MM.1S (cell line): ENCODE measurements around the gene GBP3.
"Not testable (repeated sequence)": the region's sequence is repeated elsewhere in the genome, so short reads cannot be mapped to it uniquely, and the experiment has no call there.

ENCODE experiments used
- DNase-seq: peaks from one replicate; pipeline ENCODE4 v3.0.0-alpha.2; 2015
- H2AFZ ChIP-seq: fragments of 300-600 bp; sonication (generic); 2 replicates; pipeline ENCODE4 v1.6.0; 2016; ENCODE audit warnings: antibody characterized with exemption, low read length
- H3F3A ChIP-seq: fragments of 300-600 bp; sonication (generic); 2 replicates; pipeline ENCODE4 v1.6.1; 2016; ENCODE audit warnings: mild to moderate bottlenecking, antibody characterized with exemption, low read length, moderate library complexity, mixed read lengths; ENCODE audit not compliant: insufficient read depth
- H3K27ac ChIP-seq: fragments of 300-600 bp; sonication (generic); 2 replicates; pipeline ENCODE4 v1.5.1; 2016; ENCODE audit warnings: mild to moderate bottlenecking, low read length
- H3K27me3 ChIP-seq: fragments of 300-600 bp; sonication (generic); replicated peaks from 2 replicates; pipeline ENCODE4 v1.6.0; 2016; ENCODE audit warnings: low read length; ENCODE audit not compliant: insufficient read depth
- H3K36me3 ChIP-seq: fragments of 300-600 bp; sonication (generic); replicated peaks from 2 replicates; pipeline ENCODE4 v1.6.1; 2016; ENCODE audit warnings: mild to moderate bottlenecking, low read length, mixed read lengths; ENCODE audit not compliant: insufficient read depth
- H3K4me1 ChIP-seq: fragments of 300-600 bp; sonication (generic); 2 replicates; pipeline ENCODE4 v1.6.1; 2016; ENCODE audit warnings: low read length, mixed read lengths
- H3K4me2 ChIP-seq: fragments of 300-600 bp; sonication (generic); 2 replicates; pipeline ENCODE4 v1.6.0; 2016; ENCODE audit warnings: low read depth, low read length
- H3K4me3 ChIP-seq: fragments of 300-600 bp; sonication (generic); 2 replicates; pipeline ENCODE4 v1.5.1; 2016; ENCODE audit warnings: low read length, mixed read lengths
- H3K79me2 ChIP-seq: fragments of 300-600 bp; sonication (generic); 2 replicates; pipeline ENCODE4 v1.6.1; 2016; ENCODE audit warnings: mixed run types, low read length, mixed read lengths
- H3K9ac ChIP-seq: fragments of 300-600 bp; sonication (generic); 2 replicates; pipeline ENCODE4 v1.6.1; 2016; ENCODE audit warnings: low read length, mixed read lengths
- H3K9me2 ChIP-seq: fragments of 300-600 bp; sonication (generic); replicated peaks from 2 replicates; pipeline ENCODE4 v1.6.1; 2016; ENCODE audit warnings: mild to moderate bottlenecking, low read length, mixed read lengths; ENCODE audit not compliant: insufficient read depth
- H3K9me3 ChIP-seq: fragments of 300-600 bp; sonication (generic); replicated peaks from 2 replicates; pipeline ENCODE4 v1.6.1; 2016; ENCODE audit warnings: mild to moderate bottlenecking, low read length, mixed read lengths; ENCODE audit not compliant: insufficient read depth
- H4K20me1 ChIP-seq: fragments of 300-600 bp; sonication (generic); 2 replicates; pipeline ENCODE4 v1.6.1; 2016; ENCODE audit warnings: mild to moderate bottlenecking, low read length, moderate library complexity, mixed read lengths; ENCODE audit not compliant: insufficient read depth
- EZH2 ChIP-seq: fragments of 300-600 bp; sonication (generic); optimal IDR thresholded peaks from 2 replicates; pipeline ENCODE3; 2017; ENCODE audit warnings: low read depth, mild to moderate bottlenecking, antibody characterized with exemption, low read length, mixed read lengths
- EZH2phosphoT487 ChIP-seq: fragments of 300-600 bp; sonication (generic); IDR thresholded peaks from 2 replicates; pipeline ENCODE4 v1.6.1; 2018; ENCODE audit warnings: antibody characterized with exemption, low read length
- TF ChIP-seq, protein P1 (sequence below): fragments of 300-600 bp; sonication (generic); IDR thresholded peaks from 2 replicates; pipeline ENCODE4 v1.5.1; 2016; ENCODE audit warnings: antibody characterized with exemption, low read length, mixed read lengths

The GBP3 gene

GRCh38 chr1:89047734-89048133 is 25.1 kb upstream of the GBP3 start:
- H3K9me2 ChIP-seq = no peaks in the 10 kb centered on the region
- H3K4me3 ChIP-seq = no peak overlapping the region
- H2AFZ ChIP-seq = no peak overlapping the region
- no peak for DNase-seq
- TF ChIP-seq, protein P1, sequence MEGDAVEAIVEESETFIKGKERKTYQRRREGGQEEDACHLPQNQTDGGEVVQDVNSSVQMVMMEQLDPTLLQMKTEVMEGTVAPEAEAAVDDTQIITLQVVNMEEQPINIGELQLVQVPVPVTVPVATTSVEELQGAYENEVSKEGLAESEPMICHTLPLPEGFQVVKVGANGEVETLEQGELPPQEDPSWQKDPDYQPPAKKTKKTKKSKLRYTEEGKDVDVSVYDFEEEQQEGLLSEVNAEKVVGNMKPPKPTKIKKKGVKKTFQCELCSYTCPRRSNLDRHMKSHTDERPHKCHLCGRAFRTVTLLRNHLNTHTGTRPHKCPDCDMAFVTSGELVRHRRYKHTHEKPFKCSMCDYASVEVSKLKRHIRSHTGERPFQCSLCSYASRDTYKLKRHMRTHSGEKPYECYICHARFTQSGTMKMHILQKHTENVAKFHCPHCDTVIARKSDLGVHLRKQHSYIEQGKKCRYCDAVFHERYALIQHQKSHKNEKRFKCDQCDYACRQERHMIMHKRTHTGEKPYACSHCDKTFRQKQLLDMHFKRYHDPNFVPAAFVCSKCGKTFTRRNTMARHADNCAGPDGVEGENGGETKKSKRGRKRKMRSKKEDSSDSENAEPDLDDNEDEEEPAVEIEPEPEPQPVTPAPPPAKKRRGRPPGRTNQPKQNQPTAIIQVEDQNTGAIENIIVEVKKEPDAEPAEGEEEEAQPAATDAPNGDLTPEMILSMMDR = no peak
- H3K9me3 ChIP-seq = no peaks in the 10 kb centered on the region
- no peaks in the 10 kb centered on the region for H3F3A ChIP-seq
- no peak overlapping the region for H3K4me2 ChIP-seq
- no peaks in the 10 kb centered on the region for H3K79me2 ChIP-seq
- no peaks in the 10 kb centered on the region for H3K4me1 ChIP-seq
- H3K27me3 ChIP-seq = no peaks in the 10 kb centered on the region
- no peak overlapping the region for H3K9ac ChIP-seq
- no peak overlapping the region for H3K27ac ChIP-seq
- H4K20me1 ChIP-seq = no peaks in the 10 kb centered on the region
- no peaks in the 10 kb centered on the region for H3K36me3 ChIP-seq

DNA sequence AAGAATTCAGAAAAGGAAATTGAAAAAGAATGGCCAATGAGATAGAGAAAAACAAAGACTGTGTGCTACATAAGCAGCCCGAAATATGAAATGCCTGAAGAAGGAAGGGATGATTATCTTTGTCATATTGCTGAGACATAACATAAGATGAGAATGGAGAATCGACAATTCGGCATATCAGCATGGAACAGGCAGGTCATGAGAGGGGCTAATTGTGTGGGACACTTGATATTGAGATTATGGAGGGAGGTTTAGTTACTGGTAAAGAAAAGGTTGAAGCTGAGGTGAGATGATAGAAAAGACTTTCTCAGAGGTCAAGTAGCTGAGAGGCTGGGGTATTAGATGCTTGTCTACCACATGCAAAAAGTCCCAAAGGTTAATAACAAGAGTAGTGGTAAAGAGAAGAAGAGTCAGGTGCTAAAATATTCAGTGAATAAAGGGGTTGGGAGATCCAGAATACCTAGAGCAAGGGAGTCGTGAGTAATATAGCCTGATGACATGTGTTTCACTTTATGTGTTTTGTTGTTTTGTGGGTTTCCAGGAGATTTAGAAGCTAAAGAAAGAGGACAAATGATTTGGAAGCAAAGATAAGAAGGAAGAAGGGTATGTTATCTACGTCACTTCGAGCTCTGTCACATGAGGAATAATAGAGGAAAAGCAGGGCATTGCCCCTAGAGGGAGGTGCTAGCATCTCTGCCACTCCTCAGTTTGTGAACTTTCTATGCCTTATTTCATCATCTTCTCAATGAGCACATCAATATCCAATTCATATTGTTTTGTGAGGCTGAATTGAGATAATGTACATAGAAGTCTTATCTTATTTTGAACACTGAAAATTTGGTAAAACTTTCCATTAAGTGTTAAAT is 23.9 kb upstream of the GBP3 start:
- DNase-seq = not testable (repeated sequence)

GRCh38 chr1:89044970-89045721 is 22.5 kb upstream of the GBP3 start:
- H3K9ac ChIP-seq = no peak overlapping the region
- H3K4me1 ChIP-seq = no peaks in the 10 kb centered on the region
- H3K27me3 ChIP-seq = no peaks in the 10 kb centered on the region
- no peak overlapping the region for H3K4me3 ChIP-seq
- H3F3A ChIP-seq = no peaks in the 10 kb centered on the region
- H3K36me3 ChIP-seq = no peaks in the 10 kb centered on the region
- no peak overlapping the region for H3K4me2 ChIP-seq
- no peaks in the 10 kb centered on the region for H3K9me2 ChIP-seq
- H3K9me3 ChIP-seq = no peaks in the 10 kb centered on the region
- no peak overlapping the region for H2AFZ ChIP-seq
- H3K79me2 ChIP-seq = no peaks in the 10 kb centered on the region
- H3K27ac ChIP-seq = no peak overlapping the region
- TF ChIP-seq, protein P1 = no peak
- TF ChIP-seq EZH2 (no peak), EZH2phosphoT487 (no peak)
- DNase-seq = no peak
- no peaks in the 10 kb centered on the region for H4K20me1 ChIP-seq

More for the DNA sequence above, 23.9 kb upstream of the GBP3 start:
- not testable (repeated sequence) for H3K27ac ChIP-seq, H3K4me1 ChIP-seq, H3K36me3 ChIP-seq, H2AFZ ChIP-seq, H3K9me3 ChIP-seq, H4K20me1 ChIP-seq, H3F3A ChIP-seq, H3K79me2 ChIP-seq, H3K9ac ChIP-seq, H3K4me3 ChIP-seq, H3K27me3 ChIP-seq, H3K9me2 ChIP-seq, H3K4me2 ChIP-seq

DNA sequence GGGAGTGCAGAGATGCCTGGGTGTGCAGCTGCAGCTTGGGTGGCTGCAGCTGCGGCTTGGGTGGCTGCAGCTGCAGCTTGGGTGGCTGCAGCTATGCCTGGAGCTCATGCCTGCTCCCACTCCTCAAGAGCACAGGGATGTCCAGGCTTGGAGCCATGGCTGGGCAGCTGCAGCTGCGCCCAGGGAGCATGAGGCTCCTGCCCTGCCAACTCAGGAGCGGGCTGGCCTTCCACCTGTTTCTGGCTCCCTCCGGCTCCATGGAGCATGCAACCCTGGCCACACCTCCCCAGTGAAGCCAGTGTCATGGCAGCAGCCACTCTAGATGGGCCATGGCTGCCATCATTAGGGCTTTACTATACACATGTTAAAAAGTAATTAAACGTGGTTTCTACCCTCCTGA is 21.3 kb upstream of the GBP3 start:
- H3K27ac ChIP-seq = no peak overlapping the region

More for the DNA sequence above, 21.3 kb upstream of the GBP3 start:
- H3K9me3 ChIP-seq = no peaks in the 10 kb centered on the region
- no peaks in the 10 kb centered on the region for H3K36me3 ChIP-seq
- H3K9me2 ChIP-seq = no peaks in the 10 kb centered on the region
- no peaks in the 10 kb centered on the region for H3F3A ChIP-seq
- no peak for DNase-seq
- no peaks in the 10 kb centered on the region for H3K79me2 ChIP-seq
- no peaks in the 10 kb centered on the region for H3K4me1 ChIP-seq
- no peak overlapping the region for H3K4me2 ChIP-seq
- TF ChIP-seq EZH2 (no peak), EZH2phosphoT487 (no peak)
- TF ChIP-seq, protein P1 = no peak
- H3K27me3 ChIP-seq = no peaks in the 10 kb centered on the region
- no peak overlapping the region for H3K9ac ChIP-seq
- H2AFZ ChIP-seq = no peak overlapping the region
- no peak overlapping the region for H3K4me3 ChIP-seq
- H4K20me1 ChIP-seq = no peaks in the 10 kb centered on the region
